BLaER1 treated with 17β-estradiol and CSF1 and Interleukin-3, amounts not matched to agents 10 nM and 100 nM (cell line): ENCODE data around the gene THAP8.
"Not testable (repeated sequence)": the region's sequence is repeated elsewhere in the genome, so short reads cannot be mapped to it uniquely, and the experiment has no call there.

Source experiments
- H3K27ac ChIP-seq, 11 experiments: shearing (Covaris generic); formaldehyde crosslinking; 2 replicates each; pipeline ENCODE4 v1.8.1; 2022
- H3K27me3 ChIP-seq, 11 experiments: shearing (Covaris generic); formaldehyde crosslinking; 2 replicates each; pipeline ENCODE4 v1.8.1; 2022
- H3K36me3 ChIP-seq, 11 experiments: shearing (Covaris generic); formaldehyde crosslinking; 2 replicates each; pipeline ENCODE4 v1.8.1; 2022
- H3K4me1 ChIP-seq, 10 experiments: shearing (Covaris generic); formaldehyde crosslinking; 2 replicates each; pipeline ENCODE4 v1.8.1; 2022
- H3K4me2 ChIP-seq, 11 experiments: shearing (Covaris generic); formaldehyde crosslinking; 2 replicates each; pipeline ENCODE4 v1.8.1; 2022
- H3K4me3 ChIP-seq, 10 experiments: shearing (Covaris generic); formaldehyde crosslinking; 2 replicates each; pipeline ENCODE4 v1.8.1; 2022
- H3K9ac ChIP-seq, 11 experiments: shearing (Covaris generic); formaldehyde crosslinking; 2 replicates each; pipeline ENCODE4 v1.8.1; 2022
- H3K9me3 ChIP-seq, 11 experiments: shearing (Covaris generic); formaldehyde crosslinking; replicated peaks in 1 of 11; 2 replicates each; pipeline ENCODE4 v1.8.1; 2022
- H4K20me1 ChIP-seq, 11 experiments: shearing (Covaris generic); formaldehyde crosslinking; 2 replicates each; pipeline ENCODE4 v1.8.1; 2022
- Cebpa-rat ChIP-seq, 11 experiments: shearing (Covaris generic); IDR thresholded peaks; 2 replicates each; pipeline ENCODE4 v1.8.1; 2022

Gene THAP8

DNA sequence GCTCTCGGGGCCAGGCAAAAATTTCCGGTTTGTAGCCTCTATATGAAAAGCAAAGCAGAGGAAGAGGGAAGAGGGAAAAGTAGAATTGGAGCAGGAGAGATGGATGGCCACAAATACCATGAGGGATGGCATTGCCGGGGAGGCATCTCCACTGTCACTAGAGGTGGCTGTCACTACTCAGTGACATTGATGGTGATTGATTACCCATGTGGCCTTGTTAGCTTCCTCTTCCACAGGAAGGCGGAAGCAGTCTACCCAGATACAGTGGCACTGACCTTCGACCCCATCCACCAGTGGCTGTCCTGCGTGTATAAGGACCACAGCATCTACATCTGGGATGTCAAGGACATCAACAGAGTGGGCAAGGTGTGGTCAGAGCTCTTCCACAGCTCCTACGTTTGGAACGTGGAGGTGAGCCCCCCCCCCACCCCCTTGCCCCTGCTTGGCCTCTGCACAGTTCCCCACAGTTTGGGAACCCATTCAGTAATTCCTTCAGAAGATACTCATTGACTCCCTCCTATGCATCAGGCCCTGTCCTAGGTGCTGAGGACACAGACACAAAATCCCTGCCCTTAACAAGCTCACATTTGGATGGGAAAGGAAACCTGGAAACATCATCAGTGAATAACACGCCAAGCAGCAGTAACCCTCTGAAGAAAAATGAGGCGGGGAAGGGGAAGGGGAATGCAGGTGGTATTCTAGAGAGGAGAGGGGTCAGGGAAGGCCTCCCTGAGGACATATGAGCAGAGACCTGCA, 19.2 kb upstream of the THAP8 start:
- no peaks in the 10 kb centered on the region for H3K27me3 ChIP-seq
- no peak for TF ChIP-seq Cebpa-rat (IDR thresholded peaks at IDR 0.05)
- peaks cover 0 to 98% (median 90%) of the 10 kb centered on the region in 11 experiments for H3K36me3 ChIP-seq
- H3K9me3 ChIP-seq = peaks cover 0 to 4% (median 0%) of the 10 kb centered on the region in 11 experiments; a peak in 7 of 22 replicates
- H3K9ac ChIP-seq = no peak overlapping the region
- peaks cover 0 to 20% (median 5%) of the 10 kb centered on the region in 11 experiments; a peak in 6 of 22 replicates for H4K20me1 ChIP-seq
- H3K4me2 ChIP-seq = no peak overlapping the region
- no peaks in the 10 kb centered on the region for H3K4me1 ChIP-seq
- H3K4me3 ChIP-seq = no peak overlapping the region
- no peak overlapping the region for H3K27ac ChIP-seq

DNA sequence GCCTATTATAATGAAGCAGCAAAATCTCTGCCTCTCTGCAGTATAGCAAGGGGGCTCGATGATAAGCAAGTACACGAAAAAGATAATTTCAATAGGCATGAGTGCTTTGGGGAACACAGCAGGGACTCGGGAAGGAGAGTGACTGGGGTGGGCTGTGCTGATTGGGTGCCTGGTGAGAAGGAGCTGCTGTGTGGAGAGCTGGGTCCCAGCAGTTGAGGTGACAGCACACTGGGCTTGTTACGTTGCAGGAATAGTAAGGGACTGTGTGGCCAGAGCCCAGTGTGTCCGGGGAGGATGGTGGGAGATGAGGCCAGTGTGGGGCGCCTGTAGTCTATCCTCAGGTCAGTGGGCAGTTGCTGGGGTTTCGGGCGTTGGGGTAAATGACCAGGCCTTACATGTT, 18.0 kb upstream of the THAP8 start:
- no peak overlapping the region for H3K9ac ChIP-seq
- no peak overlapping the region for H3K4me3 ChIP-seq
- no peak for TF ChIP-seq Cebpa-rat (IDR thresholded peaks at IDR 0.05)
- peaks cover 12 to 98% (median 90%) of the 10 kb centered on the region in 11 experiments for H3K36me3 ChIP-seq
- no peak overlapping the region for H3K27ac ChIP-seq
- peaks cover 0 to 16% (median 8%) of the 10 kb centered on the region in 11 experiments; a peak in 13 of 22 replicates for H3K9me3 ChIP-seq
- H4K20me1 ChIP-seq = peaks cover 0 to 20% (median 5%) of the 10 kb centered on the region in 11 experiments; a peak in 6 of 22 replicates
- H3K4me1 ChIP-seq = no peaks in the 10 kb centered on the region
- H3K4me2 ChIP-seq = no peak overlapping the region
- H3K27me3 ChIP-seq = no peaks in the 10 kb centered on the region

GRCh38 chr19:36068810-36069499, 14.9 kb upstream of the THAP8 start:
- H3K4me3 ChIP-seq, H3K9ac ChIP-seq, H3K27me3 ChIP-seq, H3K27ac ChIP-seq, H3K4me1 ChIP-seq, H3K4me2 ChIP-seq: not testable (repeated sequence)
- peaks cover 23 to 99% (median 88%) of the 10 kb centered on the region in 11 experiments for H3K36me3 ChIP-seq
- H3K9me3 ChIP-seq = peaks cover 0 to 16% (median 8%) of the 10 kb centered on the region in 11 experiments; a peak in 13 of 22 replicates
- peaks cover 0 to 41% (median 5%) of the 10 kb centered on the region in 11 experiments; a peak in 8 of 22 replicates for H4K20me1 ChIP-seq

GRCh38 chr19:36067681-36068080, 13.6 kb upstream of the THAP8 start:
- peaks cover 23 to 99% (median 88%) of the 10 kb centered on the region in 11 experiments for H3K36me3 ChIP-seq

DNA sequence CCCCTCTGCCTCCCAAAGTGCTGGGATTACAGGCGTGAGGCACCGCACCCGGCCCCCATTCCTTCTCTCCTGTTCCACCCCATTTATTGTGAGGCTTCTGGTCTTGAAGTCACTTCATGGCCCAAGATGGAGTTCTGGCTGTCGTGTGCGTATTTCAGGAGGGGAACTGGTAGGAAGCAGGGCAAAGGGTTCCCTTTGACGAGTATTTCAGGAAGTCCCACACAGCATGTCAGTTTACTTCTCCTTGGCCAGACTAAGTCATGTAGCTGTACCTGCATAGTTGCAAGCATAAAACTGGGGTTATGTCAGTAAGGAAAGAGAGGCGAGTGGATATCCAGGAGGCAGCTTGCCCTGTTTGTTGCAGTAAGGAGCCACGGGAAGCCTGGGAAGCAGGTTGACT, 10.7 kb upstream of the THAP8 start:
- Histone ChIP-seq H4K20me1 (peaks cover 0 to 48% (median 12%) of the 10 kb centered on the region in 11 experiments; a peak in 11 of 22 replicates), H3K4me1 (peaks cover 0 to 8% (median 6%) of the 10 kb centered on the region in 10 experiments; a peak in 8 of 20 replicates), H3K27me3 (no peaks in the 10 kb centered on the region), H3K9me3 (peaks cover 0 to 16% (median 8%) of the 10 kb centered on the region in 11 experiments; a peak in 13 of 22 replicates), H3K9ac (no peak overlapping the region; a peak in 1 of 22 replicates), H3K36me3 (peaks cover 23 to 99% (median 88%) of the 10 kb centered on the region in 11 experiments), H3K4me3 (no peak overlapping the region), H3K27ac (no peak overlapping the region), H3K4me2 (no peak overlapping the region; a peak in 1 of 22 replicates)
- TF ChIP-seq Cebpa-rat (IDR thresholded peaks at IDR 0.05) = no peak

More at GRCh38 chr19:36067681-36068080, 13.6 kb upstream of the THAP8 start:
- H3K9me3 ChIP-seq = peaks cover 0 to 16% (median 8%) of the 10 kb centered on the region in 11 experiments; a peak in 13 of 22 replicates
- no peak overlapping the region for H3K9ac ChIP-seq
- peaks cover 0 to 7% (median 0%) of the 10 kb centered on the region in 10 experiments; a peak in 4 of 20 replicates for H3K4me1 ChIP-seq
- H3K27me3 ChIP-seq = no peaks in the 10 kb centered on the region
- no peak for TF ChIP-seq Cebpa-rat (IDR thresholded peaks at IDR 0.05)
- H3K27ac ChIP-seq = no peak overlapping the region
- no peak overlapping the region for H3K4me2 ChIP-seq
- H3K4me3 ChIP-seq = no peak overlapping the region
- peaks cover 0 to 36% (median 5%) of the 10 kb centered on the region in 11 experiments; a peak in 8 of 22 replicates for H4K20me1 ChIP-seq

DNA sequence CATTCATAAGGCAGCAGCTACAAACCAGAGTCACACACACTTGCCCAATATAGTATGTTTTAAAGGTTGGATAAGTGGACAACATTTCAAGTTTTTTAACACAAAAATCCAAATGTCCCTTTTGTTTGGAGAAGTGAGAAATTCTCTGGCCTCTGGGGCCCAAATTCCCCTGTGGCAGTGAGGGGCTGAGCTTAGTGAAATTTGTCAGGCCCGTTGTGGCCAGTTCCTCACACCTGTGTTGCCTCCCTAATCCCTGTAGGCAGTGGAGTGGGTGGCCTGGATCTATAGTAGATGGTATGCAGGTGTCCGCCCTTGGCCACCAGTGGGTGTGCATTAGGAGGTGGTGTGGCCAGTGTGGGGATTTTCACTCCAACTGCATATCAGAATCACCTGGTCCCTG, 7.3 kb upstream of the THAP8 start:
- Histone ChIP-seq H3K9me3 (no peaks in the 10 kb centered on the region), H3K4me1 (peaks cover 12 to 21% (median 18%) of the 10 kb centered on the region in 10 experiments), H3K9ac (peak overlapping the region in 5 of 11 experiments; percentile 4 to 44 (median 16); a peak in 3 of 22 replicates), H3K36me3 (peaks cover 4 to 100% (median 86%) of the 10 kb centered on the region in 11 experiments; a peak in 21 of 22 replicates), H4K20me1 (peaks cover 0 to 76% (median 35%) of the 10 kb centered on the region in 11 experiments; a peak in 14 of 22 replicates), H3K27me3 (no peaks in the 10 kb centered on the region), H3K27ac (no peak overlapping the region), H3K4me2 (no peak overlapping the region), H3K4me3 (no peak overlapping the region)
- TF ChIP-seq Cebpa-rat (IDR thresholded peaks at IDR 0.05) = no peak

DNA sequence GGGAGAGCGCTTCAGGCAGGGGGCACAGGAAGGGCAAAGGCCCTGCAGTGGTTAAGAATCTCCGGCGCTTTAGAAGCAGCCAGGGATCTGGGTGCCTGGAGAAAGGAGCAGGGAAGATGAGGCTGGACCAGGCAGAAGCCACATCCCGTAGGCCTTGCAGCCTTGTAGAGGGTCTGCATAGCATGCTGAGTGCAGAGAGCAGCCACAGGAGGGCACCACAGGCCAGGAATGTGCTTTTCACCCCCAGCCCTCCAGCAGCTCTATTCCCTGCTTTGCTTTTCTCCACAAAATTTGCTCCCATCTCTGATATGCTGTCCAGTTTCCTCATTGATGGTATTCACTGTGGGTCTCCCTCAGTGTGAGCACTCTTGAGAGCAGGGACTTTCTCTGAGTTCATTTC, 6.3 kb upstream of the THAP8 start:
- Histone ChIP-seq H3K9me3 (no peaks in the 10 kb centered on the region), H3K4me1 (peaks cover 21 to 31% (median 27%) of the 10 kb centered on the region in 10 experiments), H3K4me2 (no peak overlapping the region), H3K27ac (no peak overlapping the region), H3K4me3 (no peak overlapping the region), H3K9ac (peak overlapping the region in 5 of 11 experiments; percentile 20 to 44 (median 34); a peak in 3 of 22 replicates), H3K27me3 (no peaks in the 10 kb centered on the region), H4K20me1 (peaks cover 0 to 75% (median 33%) of the 10 kb centered on the region in 11 experiments; a peak in 14 of 22 replicates), H3K36me3 (peaks cover 0 to 92% (median 77%) of the 10 kb centered on the region in 11 experiments; a peak in 20 of 22 replicates)
- TF ChIP-seq Cebpa-rat (IDR thresholded peaks at IDR 0.05) = no peak

- H3K4me3 ChIP-seq = no peak overlapping the region
- H3K4me1 ChIP-seq = peaks cover 20 to 32% (median 29%) of the 10 kb centered on the region in 10 experiments
- H3K4me2 ChIP-seq = no peak overlapping the region
- no peak for TF ChIP-seq Cebpa-rat (IDR thresholded peaks at IDR 0.05)
- peaks cover 0 to 72% (median 35%) of the 10 kb centered on the region in 11 experiments; a peak in 14 of 22 replicates for H4K20me1 ChIP-seq
- no peak overlapping the region for H3K27ac ChIP-seq
- no peaks in the 10 kb centered on the region for H3K9me3 ChIP-seq
- no peaks in the 10 kb centered on the region for H3K27me3 ChIP-seq
- H3K36me3 ChIP-seq = peaks cover 0 to 81% (median 66%) of the 10 kb centered on the region in 11 experiments; a peak in 20 of 22 replicates
- H3K9ac ChIP-seq = peak overlapping the region; percentile 9 to 44 (median 31); a peak in 9 of 22 replicates
Measured at GRCh38 chr19:36059180-36059910, 5.3 kb upstream of the THAP8 start.
